Right lobe of liver (tissue), 6 donors: ENCODE measurements around the gene HECTD4. TPM values are rescaled to one million over a fixed set of nuclear protein-coding genes. Genes with fewer than 3 reads are reported as not detected.
"Not testable (repeated sequence)": the region's sequence is repeated elsewhere in the genome, so short reads cannot be mapped to it uniquely, and the experiment has no call there.

Experiments used
- ATAC-seq, 4 donors: fragments of 200-7000 bp; cut with Tn5 transposase; one replicate each; pipeline ENCODE4 v1.9.1; 2020; ENCODE audit warnings: mild to moderate bottlenecking in 4 of 4, moderate library complexity in 4 of 4
- DNase-seq, 3 donors: peaks; one replicate each; pipeline ENCODE4 v3.0.0-alpha.2; 2020
- H3K27ac ChIP-seq, 3 donors: fragments of 200-600 bp; one replicate each; pipeline ENCODE4 v1.8.0; 2022
- H3K27me3 ChIP-seq, 2 donors: fragments of 200-600 bp; one replicate each; pipeline ENCODE4 v1.8.0; 2022
- H3K36me3 ChIP-seq, 4 donors: fragments of 200-600 bp; sonication (generic) in 1 of 4; one replicate each; pipeline versions ENCODE4 v1.5.1 to v1.8.0; 2017 to 2022; ENCODE audit warnings: control low read depth in 1 of 4
- H3K4me1 ChIP-seq, 4 donors: fragments of 200-600 bp; sonication (generic) in 1 of 4; one replicate each; pipeline versions ENCODE4 v1.5.1 to v1.8.0; 2017 to 2022; ENCODE audit warnings: control low read depth in 1 of 4
- H3K4me3 ChIP-seq, 3 donors: fragments of 200-600 bp; one replicate each; pipeline ENCODE4 v1.8.0; 2022
- H3K9me3 ChIP-seq, 4 donors: fragments of 200-600 bp; sonication (generic) in 1 of 4; one replicate each; pipeline versions ENCODE4 v1.5.1 to v1.8.0; 2017 to 2022; ENCODE audit warnings: control low read depth in 1 of 4
- POLR2A ChIP-seq: fragments of 450-650 bp; IDR thresholded peaks from one replicate; pipeline ENCODE4 v1.6.1; 2017; ENCODE audit warnings: antibody characterized with exemption, mild to moderate bottlenecking
- WGBS: methylation state at CpG from one replicate; pipeline ENCODE4 v1.1.6; 2018; ENCODE audit warnings: low coverage, low lambda C conversion rate; ENCODE audit not compliant: insufficient coverage; ENCODE audit errors: missing lambda C conversion rate; 5-methylcytosine and 5-hydroxymethylcytosine counted together
- intact Hi-C, 2 donors: fragments of 100-400 bp; cut with DNase I; formaldehyde crosslinking; loops; one replicate each; pipeline versions ENCODE4 v1.11.2 to v1.14.1; 2022
- total RNA-seq, 6 experiments: library from RNA; depleted of rRNA in 2 of 6; stranded (reverse); fragments of >200 nt in 2 of 6; fragmentation: NEBNext Ultra II Directional in 3 of 6; extraction: Animal tissue kit (Norgen Biotek cat#: 25700) in 3 of 6; gene quantifications; one replicate each; pipeline versions ENCODE4 v1.1.0 to v1.2.4, GENCODE V29; 2016 to 2023
- TF ChIP-seq, protein P1 (sequence below), 4 donors: fragments of 200-600 bp in 3 of 4; fragments of 450-650 bp in 1 of 4; IDR thresholded peaks; one replicate each; pipeline versions ENCODE4 v1.5.1 to v1.8.0; 2016 to 2022; ENCODE audit warnings: antibody characterized with exemption in 4 of 4, mild to moderate bottlenecking in 2 of 4
- donor health status: DM: no; HTN: yes; CAD: no.
- donor health status: DM: no; HTN: no; CAD: no.
- donor health status: DM: no; HTN: no; CAD: no.
- donor health status: DM: no; HTN: yes; CAD: no.
- donor health status: DM: no; HTN: yes; CAD: no.

HECTD4 gene
- total RNA-seq, 6 experiments from 2014 or later: 12.6 to 24.4 (median 19.3) TPM

DNA sequence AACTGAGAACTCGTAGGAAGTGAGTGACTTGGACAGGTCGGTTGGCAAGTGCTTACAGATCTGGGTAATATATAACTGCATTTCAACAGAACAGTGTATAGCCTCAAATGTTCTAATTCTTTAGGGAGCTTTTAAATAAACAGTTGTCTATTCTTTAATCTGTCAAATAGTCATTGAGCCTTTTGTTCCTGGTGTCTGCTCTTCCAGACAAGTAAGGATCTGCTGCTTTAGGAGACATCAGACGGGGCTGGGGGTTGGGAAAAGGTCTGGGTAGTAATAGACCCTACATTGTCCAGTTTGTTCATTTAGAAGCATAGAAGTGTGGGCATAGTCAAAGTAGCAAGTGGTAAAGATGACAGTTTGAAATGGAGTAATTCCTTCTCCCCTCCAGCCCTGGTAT, 38.5 kb upstream of the HECTD4 start:
- Histone ChIP-seq H3K36me3 (no peaks in the 10 kb centered on the region), H3K4me1 (peaks cover 0 to 57% (median 18%) of the 10 kb centered on the region in 4 donors)
- intact Hi-C loops: no loop called here

DNA sequence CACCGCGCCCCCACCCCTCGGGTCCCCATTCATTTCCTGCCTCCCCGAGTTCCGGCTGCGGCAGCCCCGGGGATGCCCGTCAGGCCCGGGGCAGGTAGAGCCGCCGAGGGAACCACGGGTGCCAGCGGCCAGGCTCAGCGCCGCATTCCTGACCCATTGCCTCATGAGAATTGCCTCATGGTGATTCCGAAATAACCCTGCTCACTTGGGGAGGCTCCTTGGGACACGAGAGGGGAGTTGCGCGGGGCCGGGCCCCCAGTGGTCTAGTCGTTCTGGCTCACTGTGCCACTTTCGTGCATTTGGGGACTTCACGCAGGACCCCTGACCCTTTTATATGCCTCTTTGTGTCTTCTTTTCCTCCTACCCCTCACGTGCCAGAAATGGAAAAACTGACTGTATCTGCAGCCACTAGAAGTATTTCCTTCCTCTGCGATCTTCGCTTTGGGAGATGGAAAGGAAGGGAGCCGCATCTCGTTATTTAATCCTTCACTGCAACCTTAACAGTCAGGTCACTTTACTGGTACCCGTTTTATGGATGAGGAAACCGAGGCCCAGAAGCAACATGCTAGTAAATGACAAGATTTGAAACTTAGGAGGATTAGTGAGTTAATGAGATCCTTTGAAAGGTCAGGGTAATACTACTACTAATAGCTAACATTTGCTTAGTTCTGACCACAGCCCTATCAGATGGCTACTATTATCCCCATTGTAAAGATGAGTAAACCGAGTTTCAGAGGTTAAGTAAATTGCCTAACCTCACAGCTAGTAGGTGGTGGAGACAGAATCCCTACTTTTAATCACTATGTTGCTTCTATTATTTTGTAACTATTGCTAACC, 37.3 kb upstream of the HECTD4 start:
- WGBS: 2% methylated on average over 16 of the region's 31 CpGs
- Histone ChIP-seq H3K36me3 (no peaks in the 10 kb centered on the region), H3K27me3 (no peaks in the 10 kb centered on the region), H3K4me1 (peaks cover 0 to 64% (median 20%) of the 10 kb centered on the region in 4 donors), H3K9me3 (no peaks in the 10 kb centered on the region), H3K27ac (peak overlapping the region; percentile 93 to 99 (median 99)), H3K4me3 (peak overlapping the region; percentile 69 to 96 (median 88))
- DNase-seq (peak; percentile 74), ATAC-seq (peak; percentile 63 to 75 (median 74))
- intact Hi-C loops: no loop called here
- no peak for TF ChIP-seq POLR2A
- TF ChIP-seq, protein P1, sequence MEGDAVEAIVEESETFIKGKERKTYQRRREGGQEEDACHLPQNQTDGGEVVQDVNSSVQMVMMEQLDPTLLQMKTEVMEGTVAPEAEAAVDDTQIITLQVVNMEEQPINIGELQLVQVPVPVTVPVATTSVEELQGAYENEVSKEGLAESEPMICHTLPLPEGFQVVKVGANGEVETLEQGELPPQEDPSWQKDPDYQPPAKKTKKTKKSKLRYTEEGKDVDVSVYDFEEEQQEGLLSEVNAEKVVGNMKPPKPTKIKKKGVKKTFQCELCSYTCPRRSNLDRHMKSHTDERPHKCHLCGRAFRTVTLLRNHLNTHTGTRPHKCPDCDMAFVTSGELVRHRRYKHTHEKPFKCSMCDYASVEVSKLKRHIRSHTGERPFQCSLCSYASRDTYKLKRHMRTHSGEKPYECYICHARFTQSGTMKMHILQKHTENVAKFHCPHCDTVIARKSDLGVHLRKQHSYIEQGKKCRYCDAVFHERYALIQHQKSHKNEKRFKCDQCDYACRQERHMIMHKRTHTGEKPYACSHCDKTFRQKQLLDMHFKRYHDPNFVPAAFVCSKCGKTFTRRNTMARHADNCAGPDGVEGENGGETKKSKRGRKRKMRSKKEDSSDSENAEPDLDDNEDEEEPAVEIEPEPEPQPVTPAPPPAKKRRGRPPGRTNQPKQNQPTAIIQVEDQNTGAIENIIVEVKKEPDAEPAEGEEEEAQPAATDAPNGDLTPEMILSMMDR (IDR thresholded peaks at IDR 0.05): no peak

More for the DNA sequence above, 38.5 kb upstream of the HECTD4 start:
- no peaks in the 10 kb centered on the region for H3K9me3 ChIP-seq
- no peak overlapping the region for H3K4me3 ChIP-seq
- H3K27ac ChIP-seq: peak overlapping the region in 2 of 3 donors; percentile 27 to 99
- no peaks in the 10 kb centered on the region for H3K27me3 ChIP-seq
- TF ChIP-seq POLR2A: no peak
- TF ChIP-seq, protein P1 (IDR thresholded peaks at IDR 0.05): no peak
- DNase-seq: no peak
- ATAC-seq: no peak
- WGBS: 21% methylated on average over 3 of the region's 3 CpGs

DNA sequence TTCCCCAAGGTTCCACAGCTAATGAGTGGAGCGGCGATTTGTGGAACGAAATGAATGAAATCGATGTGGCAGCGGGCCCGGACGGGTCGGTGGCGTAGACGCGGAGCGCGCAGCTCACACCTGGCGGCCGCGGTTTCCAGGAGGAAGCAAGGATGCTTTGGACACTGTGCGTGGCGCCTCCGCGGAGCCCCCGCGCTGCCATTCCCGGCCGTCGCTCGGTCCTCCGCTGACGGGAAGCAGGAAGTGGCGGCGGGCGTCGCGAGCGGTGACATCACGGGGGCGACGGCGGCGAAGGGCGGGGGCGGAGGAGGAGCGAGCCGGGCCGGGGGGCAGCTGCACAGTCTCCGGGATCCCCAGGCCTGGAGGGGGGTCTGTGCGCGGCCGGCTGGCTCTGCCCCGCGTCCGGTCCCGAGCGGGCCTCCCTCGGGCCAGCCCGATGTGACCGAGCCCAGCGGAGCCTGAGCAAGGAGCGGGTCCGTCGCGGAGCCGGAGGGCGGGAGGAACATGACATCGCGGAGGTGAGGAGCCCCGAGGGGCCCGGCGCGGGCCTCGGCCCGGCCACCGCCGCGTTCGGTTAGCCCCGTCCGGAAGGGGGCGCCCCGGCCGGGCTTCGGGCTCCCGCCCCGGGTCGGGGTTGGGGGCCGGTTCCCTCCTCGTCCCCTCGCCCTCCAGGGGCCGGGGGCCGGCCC, 36.5 kb upstream of the HECTD4 start, which contains the start of gene PTPN11:
Gene PTPN11 (plus strand): TSS at position 340 of the 689 bp plus-strand sequence. CDS start 165 bp downstream, at position 505.
- peak within 1 kb of the TSS; percentile 69 to 96 (median 88) for H3K4me3 ChIP-seq
- no peaks in the 10 kb centered on the region for H3K27me3 ChIP-seq
- peaks cover 0 to 71% (median 21%) of the 10 kb centered on the region in 4 donors for H3K4me1 ChIP-seq
- H3K9me3 ChIP-seq: no peaks in the 10 kb centered on the region
- 0% methylated on average over 5 of the region's 89 CpGs for WGBS
- H3K36me3 ChIP-seq: no peaks in the 10 kb centered on the region
- intact Hi-C loops: no loop called here
- DNase-seq: peak; percentile 90
- H3K27ac ChIP-seq: peak within 1 kb of the TSS; percentile 93 to 99 (median 99)
- peak; percentile 73 to 82 (median 80) for ATAC-seq
- TF ChIP-seq, protein P1 (IDR thresholded peaks at IDR 0.05): peak; percentile 45 to 57 (median 52)
- peak; percentile 94 for TF ChIP-seq POLR2A

DNA sequence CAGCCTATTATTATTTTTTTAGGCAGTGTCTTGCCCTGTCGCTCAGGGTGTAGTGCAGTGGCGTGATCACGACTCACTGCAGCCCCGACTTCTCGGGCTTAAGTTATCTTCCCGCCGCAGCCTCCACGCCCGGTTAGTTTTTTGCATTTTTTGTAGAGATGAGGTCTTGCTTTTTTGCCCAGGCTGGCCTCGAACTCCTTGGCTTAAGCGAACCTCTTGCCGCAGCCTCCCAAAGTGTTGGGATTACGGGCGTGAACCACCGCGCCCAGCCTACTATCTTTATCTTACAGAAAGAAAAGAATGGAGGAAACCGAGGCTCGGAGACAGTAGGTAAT, 36.0 kb upstream of the HECTD4 start:
- intact Hi-C loops: no loop called here
- H3K4me3 ChIP-seq: peak overlapping the region; percentile 69 to 96 (median 88)
- WGBS: 2% methylated on average over 11 of the region's 18 CpGs
- peaks cover 0 to 68% (median 20%) of the 10 kb centered on the region in 4 donors for H3K4me1 ChIP-seq
- ATAC-seq: no peak
- TF ChIP-seq POLR2A: no peak
- TF ChIP-seq, protein P1 (IDR thresholded peaks at IDR 0.05): no peak
- H3K9me3 ChIP-seq: no peaks in the 10 kb centered on the region
- peak overlapping the region; percentile 93 to 99 (median 99) for H3K27ac ChIP-seq
- DNase-seq: no peak
- H3K27me3 ChIP-seq: no peaks in the 10 kb centered on the region
- no peaks in the 10 kb centered on the region for H3K36me3 ChIP-seq

DNA sequence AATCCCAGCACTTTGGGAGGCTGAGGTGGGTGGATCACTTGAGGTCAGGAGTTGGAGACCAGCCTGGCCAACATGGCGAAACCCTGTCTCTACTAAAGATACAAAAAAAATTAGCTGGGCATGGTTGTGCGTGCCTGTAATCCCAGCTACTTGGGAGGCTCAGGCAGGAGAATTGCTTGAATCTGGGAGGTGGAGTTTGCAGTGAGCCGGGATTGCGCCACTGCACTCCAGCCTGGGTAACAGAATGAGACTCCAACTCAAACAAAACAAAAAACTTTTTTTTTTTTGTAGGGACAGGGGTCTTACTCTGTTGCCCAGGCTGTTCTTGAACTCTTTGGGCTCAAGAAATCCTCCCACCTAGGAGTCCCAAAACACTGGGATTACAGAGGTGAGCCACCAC, 33.2 kb upstream of the HECTD4 start:
- intact Hi-C loops, H3K27ac ChIP-seq, H3K36me3 ChIP-seq, H3K4me3 ChIP-seq, H3K9me3 ChIP-seq, ATAC-seq, H3K27me3 ChIP-seq: not testable (repeated sequence)
- peaks cover 0 to 40% (median 7%) of the 10 kb centered on the region in 4 donors for H3K4me1 ChIP-seq
- WGBS: 30% methylated on average over 4 of the region's 4 CpGs
- DNase-seq: peak in 1 of 3 donors; percentile 66
